ENCODE measurements around the gene WWOX.

The WWOX gene

DNA sequence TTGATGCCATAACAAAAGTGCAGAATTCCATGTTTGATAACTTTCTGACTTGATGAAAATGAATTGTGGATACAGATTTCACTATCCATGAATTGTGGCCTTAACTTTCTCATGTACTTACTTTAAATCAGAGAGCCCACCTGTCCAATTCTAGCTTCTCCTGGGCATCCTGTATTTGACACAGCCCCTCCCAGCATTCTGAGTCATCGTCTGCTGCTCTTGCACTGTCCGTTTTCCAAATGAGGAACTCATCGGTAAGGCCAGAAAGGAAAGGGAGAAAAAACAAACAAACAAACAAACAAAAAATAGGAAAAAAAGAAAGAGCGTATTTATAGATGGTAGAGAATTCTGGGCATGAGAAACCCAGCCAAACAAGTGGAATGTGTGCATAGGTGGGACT is 361.6 kb downstream of the WWOX start:
- H3K4me1 Mint-ChIP-seq: peaks cover 2% of the 10 kb centered on the region
- ATAC-seq (ENCODE audit: low read depth) (no peak), DNase-seq (ENCODE audit: low spot score in 2 of 2) (no peak)
- peaks cover 5% of the 10 kb centered on the region for H3K9me3 Mint-ChIP-seq
- H3K4me3 Mint-ChIP-seq: no peak overlapping the region
- no peak overlapping the region for H3K27ac Mint-ChIP-seq
- peaks cover 8% of the 10 kb centered on the region for H3K36me3 Mint-ChIP-seq
- peaks cover 2% of the 10 kb centered on the region for H3K27me3 Mint-ChIP-seq

DNA sequence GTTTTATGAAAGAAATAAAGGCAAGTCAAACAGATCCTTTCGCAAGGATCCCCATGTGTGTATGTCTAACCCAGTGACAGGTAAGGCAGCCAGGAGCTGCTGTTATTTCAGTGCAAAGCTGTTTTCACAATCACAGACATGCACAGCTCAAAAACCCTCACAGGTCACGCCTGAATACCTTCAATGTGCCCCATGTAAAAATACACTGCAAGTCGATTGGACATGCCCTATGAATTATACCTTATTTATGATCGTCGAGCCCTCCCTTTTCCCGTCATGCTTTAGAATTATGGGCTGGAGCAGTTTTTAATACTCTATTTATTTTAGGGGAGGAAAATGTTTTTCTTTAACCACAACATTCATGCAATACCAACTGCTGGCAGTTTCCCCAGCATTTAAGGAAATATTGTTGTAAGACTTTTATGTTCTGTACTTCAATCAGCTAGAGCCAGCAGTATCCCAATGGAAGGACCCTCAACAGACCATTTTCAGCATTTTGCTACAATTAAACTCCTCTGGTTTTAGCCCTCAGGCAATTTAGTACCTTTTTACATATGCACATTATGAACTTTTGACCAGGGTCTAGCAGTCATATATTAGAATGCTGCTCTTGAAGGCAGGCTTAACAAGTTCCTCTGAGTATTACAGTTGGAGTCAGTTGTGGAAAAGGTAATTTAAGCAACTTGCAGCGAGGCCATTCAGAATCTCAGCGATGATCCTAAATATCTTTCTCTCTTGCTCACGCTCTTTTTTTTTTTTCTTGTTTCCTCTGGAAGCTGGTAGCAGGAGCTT is 362.2 kb downstream of the WWOX start:
- Mint-ChIP-seq H3K27me3 (peaks cover 2% of the 10 kb centered on the region), H3K4me1 (peaks cover 2% of the 10 kb centered on the region), H3K36me3 (peaks cover 8% of the 10 kb centered on the region), H3K4me3 (no peak overlapping the region), H3K9me3 (peaks cover 5% of the 10 kb centered on the region), H3K27ac (no peak overlapping the region)
- DNase-seq (ENCODE audit: low spot score in 2 of 2): no peak
- ATAC-seq (ENCODE audit: low read depth): no peak

DNA sequence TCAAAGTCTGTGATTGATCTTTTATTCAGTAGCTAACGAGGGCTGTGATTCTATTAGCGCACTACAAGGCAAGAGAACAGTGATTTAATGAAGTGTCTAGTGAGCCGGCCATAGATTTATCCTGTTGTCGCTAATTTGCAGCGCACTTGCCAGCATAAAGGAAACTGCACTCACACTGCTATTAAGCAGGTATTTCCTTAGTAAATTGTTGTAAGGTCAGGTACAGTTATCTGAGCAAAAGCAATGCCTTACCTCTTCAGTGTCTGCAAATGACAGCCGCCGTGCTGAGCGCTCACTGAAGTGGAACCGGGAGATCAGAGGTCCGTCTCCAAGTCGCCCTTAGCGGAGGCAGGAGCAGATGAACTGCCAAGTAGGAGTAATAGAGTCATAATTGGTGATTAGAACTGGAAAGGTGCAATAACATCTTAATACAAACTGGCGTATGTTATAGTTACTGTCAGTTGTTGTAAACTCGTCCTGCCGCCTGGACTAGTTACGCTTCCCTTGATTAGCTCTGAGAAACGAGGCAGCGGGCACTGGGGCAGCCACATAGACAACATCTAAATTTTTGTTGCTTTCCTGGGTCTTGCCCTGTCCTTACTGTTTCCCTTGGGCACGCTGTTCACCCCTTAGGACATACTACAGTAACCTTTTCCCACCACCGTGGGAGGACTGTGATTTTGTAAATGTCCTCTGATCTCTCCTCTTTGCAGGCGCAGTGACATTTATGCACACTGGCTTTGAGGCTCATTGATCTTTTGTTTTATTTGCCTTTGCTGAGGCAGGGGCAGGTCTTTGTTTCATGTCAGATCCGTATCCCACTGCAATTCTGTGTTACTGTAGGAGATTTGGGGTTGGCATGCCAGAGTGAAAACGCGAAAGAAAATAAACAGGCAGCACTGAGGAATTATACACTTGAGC is 363.1 kb downstream of the WWOX start:
- Mint-ChIP-seq H3K4me3 (no peak overlapping the region), H3K9me3 (peaks cover 5% of the 10 kb centered on the region), H3K27me3 (peaks cover 2% of the 10 kb centered on the region), H3K36me3 (peaks cover 8% of the 10 kb centered on the region), H3K4me1 (peaks cover 2% of the 10 kb centered on the region), H3K27ac (no peak overlapping the region)
- DNase-seq (ENCODE audit: low spot score in 2 of 2) (no peak), ATAC-seq (ENCODE audit: low read depth) (no peak)

DNA sequence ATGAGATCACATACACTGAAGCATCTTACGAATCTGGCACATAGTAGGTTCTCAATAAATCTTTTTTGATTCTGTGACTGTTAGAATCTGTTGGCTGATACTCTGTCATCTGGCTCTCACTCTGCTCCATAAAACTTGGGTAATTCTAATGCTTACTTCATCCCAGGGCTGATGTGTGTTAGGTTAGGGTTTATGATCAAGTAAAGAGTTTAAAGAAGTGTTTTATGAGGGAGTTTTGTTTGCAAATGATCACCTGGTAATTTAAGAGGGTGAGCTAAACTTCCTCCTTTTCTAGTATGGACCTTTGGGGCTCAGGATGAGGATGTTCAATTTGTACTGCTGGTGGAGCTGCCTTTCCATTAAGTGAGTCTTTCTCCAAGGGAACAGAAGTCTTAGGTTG is 364.1 kb downstream of the WWOX start:
- Mint-ChIP-seq H3K4me3 (no peak overlapping the region), H3K27ac (no peak overlapping the region), H3K27me3 (peaks cover 2% of the 10 kb centered on the region), H3K4me1 (peaks cover 2% of the 10 kb centered on the region), H3K9me3 (peaks cover 5% of the 10 kb centered on the region), H3K36me3 (peaks cover 8% of the 10 kb centered on the region)
- no peak for DNase-seq (ENCODE audit: low spot score in 2 of 2)
- no peak for ATAC-seq (ENCODE audit: low read depth)

DNA sequence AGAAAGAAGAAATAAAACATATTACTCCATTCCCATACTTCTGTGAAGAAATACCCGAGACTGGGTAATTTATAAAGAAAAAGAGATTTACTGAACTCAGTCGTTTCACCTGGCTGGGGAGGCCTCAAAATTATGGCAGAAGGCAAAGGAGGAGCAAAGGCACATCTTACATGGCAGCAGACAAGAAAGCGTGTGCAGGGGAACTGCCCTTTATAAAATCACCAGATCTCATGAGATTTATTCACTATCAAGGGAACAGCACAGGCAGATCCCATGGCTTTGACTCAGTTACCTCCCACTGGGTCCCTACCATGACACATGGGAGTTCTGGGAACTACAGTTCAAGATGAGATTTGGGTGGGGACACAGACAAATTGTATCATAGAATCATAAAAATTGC is 365.4 kb downstream of the WWOX start:
- peaks cover 11% of the 10 kb centered on the region for H3K36me3 Mint-ChIP-seq
- no peak for ATAC-seq (ENCODE audit: low read depth)
- DNase-seq (ENCODE audit: low spot score in 2 of 2): no peak
- H3K4me1 Mint-ChIP-seq: peaks cover 2% of the 10 kb centered on the region
- H3K9me3 Mint-ChIP-seq: peaks cover 5% of the 10 kb centered on the region
- no peak overlapping the region for H3K27ac Mint-ChIP-seq
- no peak overlapping the region for H3K4me3 Mint-ChIP-seq
- H3K27me3 Mint-ChIP-seq: peaks cover 2% of the 10 kb centered on the region

DNA sequence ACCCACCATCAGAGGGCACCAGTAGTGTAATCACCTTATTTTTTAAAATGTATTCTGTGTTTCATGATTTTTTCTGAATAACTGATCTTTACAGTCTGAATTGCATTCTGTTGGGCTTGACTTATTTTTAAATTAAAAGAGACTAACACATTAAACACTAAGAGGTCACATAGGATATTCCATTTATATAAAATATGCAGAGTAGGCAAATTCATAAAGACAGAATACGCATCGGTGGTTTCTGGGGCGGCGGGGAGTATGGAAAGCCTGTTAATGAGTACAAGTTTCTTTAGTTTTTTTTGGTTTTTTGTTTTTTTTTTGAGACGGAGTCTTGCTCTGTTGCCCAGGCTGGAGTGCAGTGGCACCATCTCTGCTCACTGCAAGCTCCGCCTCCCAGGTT is 366.3 kb downstream of the WWOX start:
- DNase-seq (ENCODE audit: low spot score in 2 of 2): no peak
- no peak for ATAC-seq (ENCODE audit: low read depth)
- H3K27me3 Mint-ChIP-seq: peaks cover 2% of the 10 kb centered on the region
- H3K9me3 Mint-ChIP-seq: peaks cover 5% of the 10 kb centered on the region
- no peak overlapping the region for H3K4me3 Mint-ChIP-seq
- H3K4me1 Mint-ChIP-seq: peaks cover 2% of the 10 kb centered on the region
- H3K27ac Mint-ChIP-seq: no peak overlapping the region
- H3K36me3 Mint-ChIP-seq: peaks cover 11% of the 10 kb centered on the region

DNA sequence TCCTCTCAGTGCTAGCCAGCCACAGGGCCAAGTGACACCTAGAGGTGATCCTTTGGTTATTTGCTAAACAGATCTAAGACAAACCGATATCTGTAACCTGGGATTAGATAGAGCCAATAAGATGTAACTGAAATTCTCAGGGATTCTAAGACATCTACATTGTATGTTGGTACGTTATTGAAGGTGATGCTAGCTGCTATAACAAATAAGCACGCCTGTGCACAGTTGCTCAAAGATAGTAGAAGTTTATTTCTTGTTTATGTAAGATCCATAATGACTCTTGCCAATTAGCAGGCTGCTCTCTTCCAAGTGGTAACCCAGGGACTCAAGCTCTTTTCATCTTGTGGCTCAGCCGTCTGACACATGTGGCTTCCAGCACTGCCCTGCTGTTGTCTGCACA is 370.3 kb downstream of the WWOX start:
- Mint-ChIP-seq H3K27me3 (no peaks in the 10 kb centered on the region), H3K4me1 (peaks cover 3% of the 10 kb centered on the region), H3K27ac (no peak overlapping the region), H3K36me3 (peaks cover 3% of the 10 kb centered on the region), H3K9me3 (peaks cover under 1% of the 10 kb centered on the region), H3K4me3 (no peak overlapping the region)
- no peak for DNase-seq (ENCODE audit: low spot score in 2 of 2)
- ATAC-seq (ENCODE audit: low read depth): no peak

DNA sequence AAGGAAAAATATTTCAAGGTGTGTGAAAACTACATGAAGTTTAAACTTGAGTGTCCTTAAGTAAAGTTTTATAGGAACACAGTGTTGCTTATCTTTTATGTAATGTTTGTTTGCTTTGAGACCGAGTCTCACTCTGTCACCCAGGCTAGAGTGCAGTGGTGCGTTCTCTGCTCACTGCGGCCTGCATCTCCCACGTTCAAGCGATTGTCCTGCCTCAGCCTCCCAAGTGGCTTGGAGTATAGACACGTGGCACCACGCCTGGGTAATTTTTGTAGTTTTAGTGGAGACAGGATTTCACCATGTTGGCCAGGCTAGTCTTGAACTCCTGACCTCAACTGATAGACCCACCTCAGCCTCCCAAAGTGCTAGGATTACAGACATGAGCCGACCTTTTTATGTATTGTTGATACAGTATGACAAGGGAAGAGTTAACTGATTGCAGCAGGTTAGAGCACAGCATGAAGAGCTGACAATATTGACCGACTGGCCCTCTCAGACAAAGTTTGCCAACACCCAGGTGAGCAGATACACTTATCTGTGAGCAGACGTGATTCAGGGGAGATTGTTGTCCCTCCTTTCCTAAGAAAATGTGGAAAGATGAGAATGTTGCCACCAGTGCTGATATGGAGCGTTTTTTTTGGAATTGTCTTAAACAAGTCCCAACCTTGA is 373.7 kb downstream of the WWOX start:
- H3K36me3 Mint-ChIP-seq: peaks cover 3% of the 10 kb centered on the region
- peaks cover 3% of the 10 kb centered on the region for H3K4me1 Mint-ChIP-seq
- DNase-seq (ENCODE audit: low spot score in 2 of 2): no peak
- H3K9me3 Mint-ChIP-seq: no peaks in the 10 kb centered on the region
- ATAC-seq (ENCODE audit: low read depth): no peak
- H3K4me3 Mint-ChIP-seq: no peak overlapping the region
- H3K27ac Mint-ChIP-seq: no peak overlapping the region
- H3K27me3 Mint-ChIP-seq: no peaks in the 10 kb centered on the region

DNA sequence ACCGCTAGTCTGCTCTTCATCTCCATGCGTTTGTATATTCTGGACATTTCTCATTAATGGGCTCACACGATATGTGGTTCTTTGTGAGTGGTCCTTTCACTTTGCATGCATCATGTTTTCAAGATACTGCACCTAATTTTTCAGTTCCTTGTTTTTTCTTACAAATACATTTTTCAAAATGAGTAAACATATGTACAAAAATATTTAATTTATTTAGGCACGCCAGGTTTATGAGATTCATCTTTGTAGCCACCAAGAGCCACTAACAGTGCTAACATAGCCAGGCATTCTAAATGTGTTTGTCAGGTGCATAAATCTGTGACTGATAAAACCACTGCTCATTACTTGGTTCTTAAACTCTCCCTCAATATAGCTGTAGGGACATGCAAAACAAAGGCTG is 375.3 kb downstream of the WWOX start:
- no peak for ATAC-seq (ENCODE audit: low read depth)

DNA sequence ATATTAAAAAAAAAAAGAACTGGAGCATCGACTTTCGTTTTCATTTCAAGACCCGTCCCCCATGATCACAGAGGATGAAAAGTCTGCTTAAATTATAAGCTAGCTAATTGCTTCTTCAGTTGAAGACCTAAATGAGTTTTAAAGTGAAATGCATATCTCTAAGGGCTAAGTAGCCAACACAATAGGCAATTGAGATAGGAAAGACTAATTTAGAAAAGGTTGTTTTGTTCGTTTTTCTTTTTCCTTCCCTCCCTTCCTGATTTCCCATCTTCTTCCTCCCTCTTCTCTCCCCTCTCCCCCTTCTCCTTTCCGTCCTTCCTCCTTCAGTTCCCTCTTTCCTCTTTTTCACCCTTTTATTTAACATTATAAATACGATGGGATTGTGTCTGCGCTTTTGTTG is 377.2 kb downstream of the WWOX start:
- Mint-ChIP-seq H3K9me3 (no peaks in the 10 kb centered on the region), H3K4me3 (no peak overlapping the region), H3K36me3 (no peaks in the 10 kb centered on the region), H3K4me1 (peaks cover 6% of the 10 kb centered on the region), H3K27ac (no peak overlapping the region), H3K27me3 (no peaks in the 10 kb centered on the region)
- DNase-seq (ENCODE audit: low spot score in 2 of 2) (no peak), ATAC-seq (ENCODE audit: low read depth) (no peak)

More for the DNA sequence above, 375.3 kb downstream of the WWOX start:
- no peak overlapping the region for H3K27ac Mint-ChIP-seq
- H3K36me3 Mint-ChIP-seq: no peaks in the 10 kb centered on the region
- H3K27me3 Mint-ChIP-seq: no peaks in the 10 kb centered on the region
- no peaks in the 10 kb centered on the region for H3K9me3 Mint-ChIP-seq
- peaks cover 6% of the 10 kb centered on the region for H3K4me1 Mint-ChIP-seq
- no peak overlapping the region for H3K4me3 Mint-ChIP-seq
- no peak for DNase-seq (ENCODE audit: low spot score in 2 of 2)

DNA sequence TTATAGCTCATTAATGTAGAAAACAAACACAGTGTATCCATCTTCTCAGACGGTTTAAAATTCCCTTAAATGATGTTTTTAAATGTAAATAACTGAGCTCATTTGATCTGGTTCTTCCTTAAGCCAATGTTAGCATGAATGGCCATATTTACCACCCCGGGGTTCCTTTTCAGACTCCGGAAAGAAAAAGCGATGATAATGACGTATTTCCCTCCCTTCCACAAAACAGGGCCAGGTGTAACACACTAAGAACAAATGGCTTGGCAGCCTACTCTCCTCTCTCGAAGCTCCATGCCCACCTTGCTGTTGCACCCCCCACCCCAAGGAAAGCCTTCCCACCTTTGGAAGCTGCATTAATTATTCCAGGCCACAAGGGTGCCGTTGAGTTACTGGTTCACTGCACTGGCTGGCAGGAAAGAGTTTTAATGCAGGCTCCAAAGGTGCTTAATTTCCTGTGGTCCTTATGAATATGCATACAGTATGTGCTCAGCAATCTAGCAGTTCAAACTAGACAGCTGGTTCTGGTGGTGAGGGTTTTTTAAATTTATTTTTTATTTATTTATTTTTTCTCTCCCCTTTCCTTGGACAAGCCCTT is 378.9 kb downstream of the WWOX start:
- H3K4me3 Mint-ChIP-seq: no peak overlapping the region
- H3K4me1 Mint-ChIP-seq: peaks cover 6% of the 10 kb centered on the region
- no peaks in the 10 kb centered on the region for H3K27me3 Mint-ChIP-seq
- H3K27ac Mint-ChIP-seq: no peak overlapping the region
- ATAC-seq (ENCODE audit: low read depth): no peak
- DNase-seq (ENCODE audit: low spot score in 2 of 2): no peak
- no peaks in the 10 kb centered on the region for H3K9me3 Mint-ChIP-seq
- H3K36me3 Mint-ChIP-seq: no peaks in the 10 kb centered on the region

DNA sequence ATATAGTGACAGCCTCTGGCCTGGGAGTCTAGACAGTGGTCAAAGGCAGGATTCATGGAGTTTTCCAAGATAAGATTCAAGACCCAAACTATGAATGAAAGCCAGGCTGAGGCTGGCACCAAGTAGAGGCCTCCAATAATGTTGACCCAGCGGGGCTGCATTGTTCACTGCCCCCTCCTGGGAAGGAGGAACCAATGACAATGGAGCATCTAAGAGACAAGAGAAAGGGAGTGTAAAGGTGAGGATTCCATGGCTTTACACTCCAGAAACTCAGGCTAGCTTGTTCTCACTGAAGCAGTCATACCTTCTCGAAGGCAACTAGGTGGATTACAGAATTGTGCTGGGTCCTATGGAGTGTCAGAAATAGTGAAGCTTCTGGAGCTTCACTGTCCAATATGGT is 380.3 kb downstream of the WWOX start:
- no peak for ATAC-seq (ENCODE audit: low read depth)
- H3K27ac Mint-ChIP-seq: no peak overlapping the region
- H3K27me3 Mint-ChIP-seq: no peaks in the 10 kb centered on the region
- H3K36me3 Mint-ChIP-seq: no peaks in the 10 kb centered on the region
- H3K4me1 Mint-ChIP-seq: peaks cover 3% of the 10 kb centered on the region
- no peak overlapping the region for H3K4me3 Mint-ChIP-seq
- no peak for DNase-seq (ENCODE audit: low spot score in 2 of 2)
- H3K9me3 Mint-ChIP-seq: no peaks in the 10 kb centered on the region

DNA sequence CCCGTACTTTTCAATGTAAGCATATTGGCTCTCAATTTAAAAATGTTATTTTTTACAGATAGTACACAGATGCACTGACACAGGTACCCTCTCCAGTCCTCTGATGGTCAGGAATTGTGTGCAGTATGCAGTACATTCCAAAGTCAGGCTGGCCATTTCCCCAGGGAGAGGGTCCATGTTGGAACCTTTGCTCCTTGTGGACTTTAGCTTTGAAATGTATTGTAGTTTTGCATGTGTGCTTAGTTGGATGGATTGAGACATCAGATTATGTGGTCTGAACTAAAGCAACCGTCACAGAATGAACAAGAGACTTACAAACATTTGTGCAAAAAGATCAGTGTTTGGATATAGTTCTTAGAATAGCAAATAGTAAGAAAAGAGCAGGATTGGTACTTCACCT is 381.1 kb downstream of the WWOX start:
- no peak for DNase-seq (ENCODE audit: low spot score in 2 of 2)
- Mint-ChIP-seq H3K4me3 (no peak overlapping the region), H3K27ac (no peak overlapping the region), H3K36me3 (no peaks in the 10 kb centered on the region), H3K9me3 (no peaks in the 10 kb centered on the region), H3K27me3 (no peaks in the 10 kb centered on the region), H3K4me1 (peaks cover 3% of the 10 kb centered on the region)
- ATAC-seq (ENCODE audit: low read depth): no peak
